ENCODE results near the gene KDM4B. TPM values are rescaled to one million over a fixed set of nuclear protein-coding genes. Genes with fewer than 3 reads are reported as not detected.

The KDM4B gene
- total RNA-seq, 1 experiment from 2014 or later, result 43.7 TPM

DNA sequence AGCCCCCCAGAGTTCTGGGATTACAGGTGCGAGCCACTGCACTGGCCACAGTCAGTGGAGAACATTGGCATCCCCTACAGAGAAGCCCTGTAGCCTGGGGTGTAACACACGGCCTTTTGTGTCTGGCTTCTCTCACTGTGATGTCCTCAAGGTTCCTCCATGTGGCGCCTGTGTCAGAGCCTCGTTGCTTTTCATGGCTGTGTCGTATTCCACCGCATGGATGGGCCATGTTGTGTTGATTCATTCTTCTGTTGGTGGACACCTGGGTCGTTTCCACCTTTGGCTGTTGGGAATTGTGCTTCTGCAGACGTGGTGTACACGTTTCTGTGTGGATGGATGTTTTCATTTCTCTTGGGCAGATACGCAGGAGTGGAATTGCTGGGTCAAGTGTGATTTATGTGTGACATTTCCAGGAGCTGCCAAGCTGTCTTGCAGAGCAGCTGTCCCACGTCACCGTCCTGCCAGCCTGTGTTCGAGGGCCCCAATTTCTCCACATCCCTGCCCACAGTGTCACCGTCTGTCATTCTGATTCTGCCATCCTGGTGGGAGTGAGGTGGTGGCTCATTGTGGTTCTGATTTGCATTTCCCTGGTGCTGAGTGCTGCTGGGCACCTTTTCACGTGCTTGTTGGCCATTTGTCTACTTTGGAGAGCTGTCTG, 59.4 kb downstream of the KDM4B start:
- H3K9me3 ChIP-seq (ENCODE audit: control insufficient read depth, low read depth, low read length), result no peaks in the 10 kb centered on the region
- H3K56ac ChIP-seq (ENCODE audit: insufficient read length, low read depth, low read length), result no peak overlapping the region
- no peak overlapping the region for H2BK20ac ChIP-seq (ENCODE audit: low read depth, low read length, poor library complexity, severe bottlenecking)
- no peaks in the 10 kb centered on the region for H3K4me1 ChIP-seq (ENCODE audit: insufficient read depth, low read length)
- no peak overlapping the region for H3K18ac ChIP-seq (ENCODE audit: insufficient read length, low read depth, low read length)
- H3K27me3 ChIP-seq (ENCODE audit: insufficient read depth, low read length), result no peaks in the 10 kb centered on the region
- H3K23ac ChIP-seq (ENCODE audit: insufficient read length, low read depth, low read length), result no peak overlapping the region
- H4K8ac ChIP-seq (replicated peaks; ENCODE audit: insufficient read length, low read depth, low read length), result no peak overlapping the region
- H2AFZ ChIP-seq (ENCODE audit: low read length), result no peak overlapping the region
- H3K9ac ChIP-seq (ENCODE audit: extremely low read depth, insufficient read length, low read length), result no peak overlapping the region
- no peak overlapping the region for H2AK5ac ChIP-seq (ENCODE audit: insufficient read length, low read length)
- Mint-ChIP-seq H3K27ac (no peak overlapping the region), H3K4me1 (peaks cover 3 to 17% of the 10 kb centered on the region in 2 experiments; a peak in 3 of 4 replicates), H3K9me3 (no peaks in the 10 kb centered on the region), H3K27me3 (ENCODE audit: low read depth) (no peaks in the 10 kb centered on the region; the same call in 1 of the 2 replicates), H3K36me3 (ENCODE audit: insufficient read depth in 1 of 3, low read depth in 3 of 3) (peaks cover 1 to 5% (median 2%) of the 10 kb centered on the region in 3 experiments; a peak in 5 of 7 replicates), H3K4me3 (no peak overlapping the region)
- H2BK120ac ChIP-seq (ENCODE audit: low read depth, low read length, poor library complexity, severe bottlenecking), result no peak overlapping the region
- no peaks in the 10 kb centered on the region for H3K79me2 ChIP-seq (ENCODE audit: insufficient read depth, low read length)
- H2BK5ac ChIP-seq (ENCODE audit: insufficient read length, low read length), result no peak overlapping the region
- H3T11ph ChIP-seq (ENCODE audit: low read length), result no peak overlapping the region
- no peak overlapping the region for H3K4me2 ChIP-seq (ENCODE audit: insufficient read depth, insufficient read length, low read length)
- H3K79me1 ChIP-seq (ENCODE audit: insufficient read depth, low read depth, low read length, poor library complexity, severe bottlenecking), result no peaks in the 10 kb centered on the region
- no peak overlapping the region for H3K14ac ChIP-seq (ENCODE audit: insufficient read depth, low read length)
- no peak overlapping the region for H3K4ac ChIP-seq (ENCODE audit: low read depth, low read length)
- H3K27ac ChIP-seq (ENCODE audit: insufficient read length, low read depth, low read length), result no peak overlapping the region
- no peak for TF ChIP-seq CTCF (conservative IDR thresholded peaks at IDR 0.05)
- DNase-seq, result no peak
- H4K91ac ChIP-seq (ENCODE audit: insufficient read length, low read depth, low read length), result no peak overlapping the region
- H3K23me2 ChIP-seq (ENCODE audit: insufficient read length, low read depth, low read length, poor library complexity, severe bottlenecking), result no peaks in the 10 kb centered on the region
- no peaks in the 10 kb centered on the region for H4K20me1 ChIP-seq (ENCODE audit: control insufficient read depth, insufficient read depth, insufficient read length)
- WGBS (ENCODE audit: extremely low coverage, insufficient read length, low lambda C conversion rate), result no CpG with 5 or more reads among the region's 15 CpGs
- H2BK15ac ChIP-seq (ENCODE audit: low read depth, low read length), result no peak overlapping the region
- no peak overlapping the region for H4K5ac ChIP-seq (ENCODE audit: insufficient read length, low read depth, low read length)
- no peak overlapping the region for H2BK12ac ChIP-seq (ENCODE audit: insufficient read length, low read depth, low read length)
